HG02870 (cell line): ENCODE data around the gene PRPSAP1.
"Not testable (repeated sequence)": the region's sequence is repeated elsewhere in the genome, so short reads cannot be mapped to it uniquely, and the experiment has no call there.

ENCODE experiments used
- ATAC-seq: cut with Tn5 transposase; IDR thresholded peaks from one replicate; pipeline ENCODE4 v1.9.1; 2021; ENCODE audit warnings: mild to moderate bottlenecking, moderate library complexity; ENCODE audit not compliant: unreplicated experiment

The PRPSAP1 gene

DNA sequence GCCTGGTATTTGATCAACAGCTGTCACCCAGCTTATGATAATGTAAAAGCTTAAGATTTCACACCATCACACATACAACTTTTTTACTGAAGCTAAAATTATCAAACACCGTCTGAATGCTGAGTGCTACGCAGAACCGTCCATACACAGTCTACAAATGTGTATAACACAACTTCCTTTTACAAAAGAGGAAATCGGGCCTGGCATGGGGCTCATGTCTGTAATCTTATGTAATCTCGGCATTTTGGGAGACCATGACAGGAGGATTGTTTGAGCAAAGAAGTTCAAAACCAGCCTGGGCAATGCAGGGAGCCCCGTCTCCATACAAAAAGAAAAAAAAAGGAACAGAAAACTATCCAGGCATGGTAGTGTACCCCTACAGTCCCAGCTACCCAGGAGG lies 26.0 kb downstream of the PRPSAP1 start:
- no peak for ATAC-seq

- ATAC-seq, result no peak
These were observed 27.4 kb downstream of the PRPSAP1 start for GRCh38 chr17:76326306-76326705.

GRCh38 chr17:76318586-76318985 lies 35.1 kb downstream of the PRPSAP1 start:
- no peak for ATAC-seq

GRCh38 chr17:76317535-76317934 lies 36.2 kb downstream of the PRPSAP1 start:
- ATAC-seq, result no peak

- ATAC-seq, result no peak
These were observed 39.1 kb downstream of the PRPSAP1 start for GRCh38 chr17:76314392-76315227.

DNA sequence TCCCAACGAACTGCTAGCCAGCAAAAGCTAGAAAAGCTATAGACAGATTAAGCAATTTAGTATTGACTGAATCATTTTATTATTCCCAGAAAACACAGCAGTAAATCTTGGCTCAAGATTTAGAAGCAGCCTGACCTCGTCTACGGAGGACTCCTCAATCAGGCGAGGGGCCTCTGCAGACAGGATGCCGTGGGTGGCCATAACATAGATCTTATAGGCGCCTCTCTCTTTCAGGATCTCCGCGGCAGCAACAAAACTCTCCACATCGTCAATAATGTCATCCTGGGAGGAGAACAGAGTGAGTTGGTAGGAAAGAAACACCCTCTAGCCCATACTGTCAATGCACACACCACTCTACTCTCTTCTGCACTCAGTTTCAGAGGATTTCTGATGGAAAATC lies 41.0 kb downstream of the PRPSAP1 start:
- ATAC-seq, result no peak

- no peak for ATAC-seq
These were observed 44.3 kb downstream of the PRPSAP1 start for GRCh38 chr17:76309461-76309860.

GRCh38 chr17:76307966-76308338 lies 45.8 kb downstream of the PRPSAP1 start, which contains the start of gene QRICH2:
TSS of gene QRICH2 (minus strand) at chr17:76308276. CDS start at chr17:76307998, 278 bp downstream.
- no peak for ATAC-seq

GRCh38 chr17:76307299-76307965 lies 46.3 kb downstream of the PRPSAP1 start:
- ATAC-seq, result no peak

DNA sequence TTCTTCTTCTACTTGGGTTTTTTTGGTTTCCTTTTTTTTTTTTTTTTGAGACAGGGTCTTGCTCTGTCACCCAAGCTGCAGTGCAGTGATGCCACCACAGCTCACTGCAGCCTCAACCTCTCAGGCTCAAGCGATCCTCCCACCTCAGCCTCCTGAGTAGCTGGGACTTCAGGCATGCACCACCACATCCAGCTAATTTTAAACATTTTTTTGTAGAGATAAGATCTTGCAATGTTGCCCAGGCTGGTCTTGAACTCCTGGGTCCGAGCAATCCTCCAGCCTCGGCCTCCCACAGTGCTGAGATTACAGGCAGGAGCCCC lies 48.6 kb downstream of the PRPSAP1 start:
- not testable (repeated sequence) for ATAC-seq

GRCh38 chr17:76304226-76305134 lies 49.2 kb downstream of the PRPSAP1 start:
- no peak for ATAC-seq

DNA sequence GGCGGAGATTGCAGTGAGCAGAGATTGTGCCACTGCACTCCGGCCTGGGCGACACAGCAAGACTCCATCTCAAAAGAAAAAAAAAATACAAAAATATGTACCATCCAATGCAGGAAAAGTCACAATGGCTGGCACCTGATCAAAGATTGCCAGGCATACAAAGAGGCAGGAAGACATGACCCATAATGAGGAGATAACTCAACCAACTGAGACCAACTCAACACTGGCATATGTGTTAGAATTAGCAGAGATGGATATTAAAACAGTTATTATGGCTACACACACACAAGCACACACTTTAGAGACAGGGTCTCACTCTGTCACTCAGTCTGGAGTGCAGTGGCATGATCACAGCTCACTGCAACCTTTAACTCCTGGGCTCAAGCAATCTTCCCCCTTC lies 56.3 kb downstream of the PRPSAP1 start:
- no peak for ATAC-seq

DNA sequence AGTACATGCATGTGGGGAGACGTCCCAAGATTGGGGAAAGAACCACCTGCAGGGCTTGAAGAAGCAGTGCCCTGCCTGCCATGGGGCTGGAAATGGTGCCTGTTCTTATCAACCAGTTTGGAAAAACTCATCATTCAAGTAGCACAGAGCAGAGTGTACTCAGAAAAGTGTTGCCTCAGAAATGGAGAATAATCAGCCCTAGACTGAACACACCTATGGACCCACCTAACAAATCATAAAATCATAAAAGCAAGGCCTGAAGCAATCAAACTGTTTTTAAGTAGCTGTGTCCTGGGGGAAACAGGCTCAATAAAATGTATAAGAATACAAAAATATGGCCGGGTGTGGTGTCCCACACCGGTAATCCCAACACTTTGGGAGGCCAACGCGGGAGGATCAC lies 56.8 kb downstream of the PRPSAP1 start:
- no peak for ATAC-seq

- no peak for ATAC-seq
These were observed 57.5 kb downstream of the PRPSAP1 start for GRCh38 chr17:76296186-76296585.

- ATAC-seq, result no peak
These were observed 60.6 kb downstream of the PRPSAP1 start for GRCh38 chr17:76293106-76293505.

- no peak for ATAC-seq
These were observed 61.1 kb downstream of the PRPSAP1 start for GRCh38 chr17:76292567-76292966.

DNA sequence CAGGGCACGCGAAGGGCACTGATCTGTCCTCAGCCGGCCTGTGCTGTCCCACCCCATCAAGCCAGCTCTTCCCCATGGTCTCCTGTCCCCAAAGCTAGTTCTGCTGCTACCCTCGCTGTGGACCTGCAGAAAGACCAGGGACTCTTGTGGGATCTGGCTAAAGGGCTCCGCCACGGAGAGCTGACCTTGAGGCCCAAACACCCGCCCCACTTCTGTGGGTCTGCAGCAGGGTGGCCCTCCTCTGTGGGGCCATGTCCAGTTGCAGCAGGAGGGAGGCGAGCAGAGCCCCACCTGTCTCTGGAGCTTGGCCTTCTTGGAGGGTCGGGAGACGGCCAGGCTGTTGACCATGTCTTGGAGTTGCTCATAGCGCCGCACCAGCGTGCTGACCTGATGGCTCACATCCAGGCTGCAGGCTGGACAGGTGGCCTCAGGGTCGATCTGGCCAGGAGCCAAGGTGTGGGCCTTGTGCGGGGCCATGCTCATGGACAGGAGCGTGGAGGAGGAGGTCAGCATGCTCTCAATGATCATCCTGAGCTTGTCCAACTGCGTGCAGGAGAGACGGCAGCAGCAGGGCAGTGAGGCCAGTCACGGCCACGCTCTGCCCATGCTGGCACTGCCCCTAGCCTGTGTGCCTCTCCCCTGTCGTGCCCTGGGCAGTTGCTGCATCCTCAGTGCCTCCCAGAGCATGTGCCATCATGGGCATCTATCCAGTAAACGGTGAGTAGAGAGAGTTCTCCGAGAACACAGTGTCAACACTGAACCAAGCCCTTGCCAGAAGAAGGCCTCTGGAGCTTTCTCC lies 71.9 kb downstream of the PRPSAP1 start:
- no peak for ATAC-seq

DNA sequence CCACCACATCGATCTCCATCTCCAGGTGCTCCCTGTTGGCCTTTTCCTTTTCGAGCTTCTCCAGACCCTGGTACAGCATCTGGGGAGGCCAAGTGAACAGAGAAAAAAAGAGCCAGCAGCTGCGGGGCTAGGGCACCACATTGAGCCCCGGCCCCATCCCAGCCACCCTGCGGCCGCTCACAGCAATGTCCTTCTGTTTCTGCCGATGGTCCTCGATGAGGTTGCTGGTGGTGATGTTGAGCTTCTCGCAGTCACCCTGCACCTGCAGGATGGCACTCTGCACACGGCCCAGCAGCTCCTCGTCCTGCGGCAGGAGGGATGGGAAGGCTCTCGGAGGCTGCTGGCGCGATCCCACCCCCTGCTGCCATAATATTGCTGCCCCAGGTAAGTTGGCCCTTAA lies 73.1 kb downstream of the PRPSAP1 start:
- ATAC-seq, result no peak

- ATAC-seq, result no peak
These were observed 73.9 kb downstream of the PRPSAP1 start for GRCh38 chr17:76279742-76280287.
